HCT116 (cell line): ENCODE measurements around the gene LUC7L. TPM values are rescaled to one million over a fixed set of nuclear protein-coding genes. Genes with fewer than 3 reads are reported as not detected.

Source experiments
- ATAC-seq: fragments of 200-7000 bp; cut with Tn5 transposase; 2 replicates; pipeline ENCODE4 v1.9.1; 2020; ENCODE audit warnings: mild to moderate bottlenecking, moderate library complexity
- BruUV-seq: library from RNA; stranded (reverse); fragments of 400-500 nt; replicated peaks from 2 replicates; lab custom pipeline; 2021; lab: Mats Ljungman, UMichigan
- CTCF ChIA-PET: fragments of 300-600 bp; sonication (Branson Sonifier 250); formaldehyde crosslinking; loops from one replicate; lab custom pipeline; 2021; ENCODE audit warnings: antibody characterized with exemption; lab: Charles Lee
- POLR2A ChIA-PET: fragments of 300-600, 350-600 bp; sonication (Branson Sonifier 250); formaldehyde crosslinking; loops from one replicate; lab custom pipeline; 2021; ENCODE audit warnings: antibody characterized with exemption; lab: Charles Lee
- RAD21 ChIA-PET, 2 experiments: fragments of 300-600 bp; sonication (Branson Sonifier 250); formaldehyde crosslinking; loops; one replicate each; lab custom pipeline; 2023; ENCODE audit warnings: low total read pairs in 2 of 2; ENCODE audit not compliant: uncharacterized antibody in 2 of 2, unreplicated experiment in 2 of 2, low non-redundant PET in 1 of 2; lab: Charles Lee
- DNase-seq: peaks from one replicate; pipeline ENCODE4 v3.0.0-alpha.2; 2010; ENCODE audit warnings: low read depth, low spot score
- H2AFZ ChIP-seq: fragments of 200-600 bp; shearing (Covaris generic), sonication (generic); 2 replicates; pipeline ENCODE4 v1.6.1; 2017; ENCODE audit warnings: low read depth, mixed run types, mixed read lengths, antibody characterized with exemption, low read length; ENCODE audit not compliant: poor library complexity, severe bottlenecking
- H3K27ac ChIP-seq: 2 replicates; pipeline ENCODE4 v1.5.1; 2012; ENCODE audit warnings: low read depth, low read length
- H3K27me3 ChIP-seq: fragments of 200-600 bp; sonication (generic); 2 replicates; pipeline ENCODE4 v1.6.1; 2016; ENCODE audit warnings: mixed run types, low read length, mixed read lengths; ENCODE audit not compliant: insufficient read depth
- H3K36me3 ChIP-seq, 2 experiments: fragments of 200-500 bp in 1 of 2; fragments of 200-600 bp in 1 of 2; sonication (Bioruptor generic) in 1 of 2; sonication (generic) in 1 of 2; 2 replicates each; pipeline versions ENCODE4 v1.5.1 to v1.6.1; 2014 to 2016; ENCODE audit warnings: low read length in 2 of 2, inconsistent platforms in 1 of 2, mixed read lengths in 1 of 2, mixed run types in 1 of 2; ENCODE audit not compliant: insufficient read depth in 2 of 2, control insufficient read depth in 1 of 2
- H3K4me1 ChIP-seq, 2 experiments: fragments of 200-600 bp in 1 of 2; sonication (generic) in 1 of 2; 2 replicates each; pipeline versions ENCODE4 v1.5.1 to v1.6.1; 2012 to 2017; ENCODE audit warnings: low read length in 2 of 2, inconsistent platforms in 1 of 2, mild to moderate bottlenecking in 1 of 2, mixed read lengths in 1 of 2, mixed run types in 1 of 2, moderate library complexity in 1 of 2; ENCODE audit not compliant: insufficient read depth in 2 of 2, control insufficient read depth in 1 of 2
- H3K4me2 ChIP-seq: fragments of 200-600 bp; sonication (generic); 2 replicates; pipeline ENCODE4 v1.6.1; 2017; ENCODE audit warnings: mixed run types, low read length, mixed read lengths
- H3K4me3 ChIP-seq, 2 experiments: fragments of 200-600 bp in 1 of 2; sonication (generic) in 1 of 2; replicated peaks in 1 of 2; 2 replicates each; pipeline ENCODE4 v1.5.1; 2011 to 2016; ENCODE audit warnings: low read length in 2 of 2, control low read depth in 1 of 2, low read depth in 1 of 2, mild to moderate bottlenecking in 1 of 2, mixed read lengths in 1 of 2, mixed run types in 1 of 2
- H3K79me2 ChIP-seq: fragments of 200-600 bp; sonication (generic); 2 replicates; pipeline ENCODE4 v1.6.1; 2017; ENCODE audit warnings: mild to moderate bottlenecking, mixed run types, low read length, moderate library complexity, mixed read lengths; ENCODE audit not compliant: insufficient read depth
- H3K9ac ChIP-seq: fragments of 200-600 bp; sonication (generic); 2 replicates; pipeline ENCODE4 v1.6.1; 2016; ENCODE audit warnings: low read length, mixed read lengths
- H3K9me2 ChIP-seq: fragments of 200-600 bp; sonication (generic), shearing (Covaris generic); 2 replicates; pipeline ENCODE4 v1.6.1; 2017; ENCODE audit warnings: mixed run types, mild to moderate bottlenecking, moderate library complexity; ENCODE audit not compliant: insufficient read depth
- H3K9me3 ChIP-seq, 2 experiments: fragments of 200-500 bp in 1 of 2; fragments of 200-600 bp in 1 of 2; sonication (Bioruptor generic) in 1 of 2; sonication (generic) in 1 of 2; 2 replicates each; pipeline ENCODE4 v1.6.1; 2014 to 2017; ENCODE audit warnings: low read length in 2 of 2, mixed read lengths in 2 of 2, inconsistent platforms in 1 of 2, low read depth in 1 of 2, mild to moderate bottlenecking in 1 of 2, mixed run types in 1 of 2, moderate library complexity in 1 of 2; ENCODE audit not compliant: control insufficient read depth in 1 of 2, insufficient read depth in 1 of 2
- H4K20me1 ChIP-seq: fragments of 200-600 bp; sonication (generic), shearing (Covaris generic); 2 replicates; pipeline ENCODE4 v1.6.1; 2017; ENCODE audit warnings: mixed run types, mild to moderate bottlenecking, moderate library complexity; ENCODE audit not compliant: insufficient read depth
- CBX3 ChIP-seq: IDR thresholded peaks from 2 replicates; pipeline ENCODE4 v1.6.1; 2012; ENCODE audit warnings: low read depth
- CEBPB ChIP-seq: IDR thresholded peaks from 2 replicates; pipeline ENCODE4 v1.6.1; 2012; ENCODE audit warnings: low read depth
- ELF1 ChIP-seq: IDR thresholded peaks from 2 replicates; pipeline ENCODE4 v1.6.1; 2012; ENCODE audit warnings: low read depth, borderline replicate concordance
- EZH2 ChIP-seq: fragments of 200-600 bp; sonication (generic); IDR thresholded peaks from 2 replicates; pipeline ENCODE4 v1.6.1; 2017; ENCODE audit warnings: antibody characterized with exemption, mixed run types
- EZH2phosphoT487 ChIP-seq: fragments of 200-600 bp; IDR thresholded peaks from 2 replicates; pipeline ENCODE4 v1.6.1; 2018; ENCODE audit warnings: antibody characterized with exemption, borderline replicate concordance
- FOSL1 ChIP-seq: IDR thresholded peaks from 2 replicates; pipeline ENCODE4 v1.6.1; 2012; ENCODE audit warnings: low read depth
- JUND ChIP-seq: IDR thresholded peaks from 2 replicates; pipeline ENCODE4 v1.6.1; 2012
- POLR2A ChIP-seq: IDR thresholded peaks from 2 replicates; pipeline ENCODE4 v1.7.0; 2011; ENCODE audit warnings: borderline replicate concordance; ENCODE audit not compliant: insufficient read depth, insufficient read length; ENCODE audit errors: extremely low read depth
- POLR2AphosphoS5 ChIP-seq: IDR thresholded peaks from 2 replicates; pipeline ENCODE4 v1.6.1; 2011; ENCODE audit warnings: mild to moderate bottlenecking, low read depth, low read length, moderate library complexity
- SIN3A ChIP-seq: IDR thresholded peaks from 2 replicates; pipeline ENCODE4 v1.6.1; 2012; ENCODE audit warnings: low read depth
- SP1 ChIP-seq: IDR thresholded peaks from 2 replicates; pipeline ENCODE4 v1.6.1; 2012; ENCODE audit warnings: low read depth
- TCF7L2 ChIP-seq: IDR thresholded peaks from 2 replicates; pipeline ENCODE4 v1.7.0; 2011; ENCODE audit warnings: borderline replicate concordance, inconsistent platforms; ENCODE audit not compliant: insufficient read depth, insufficient read length; ENCODE audit errors: extremely low read depth
- YY1 ChIP-seq: IDR thresholded peaks from 2 replicates; pipeline ENCODE4 v1.6.1; 2011; ENCODE audit warnings: low read length, low read depth, moderate library complexity, mild to moderate bottlenecking; ENCODE audit not compliant: insufficient replicate concordance; ENCODE audit errors: extremely low read depth
- intact Hi-C: fragments of 100-400 bp; cut with micrococcal nuclease; formaldehyde crosslinking; loops from 2 replicates; pipeline ENCODE4 v1.10.0; 2022
- total RNA-seq: library from RNA; stranded (reverse); gene quantifications from one replicate; pipeline ENCODE4 v1.2.1, GENCODE V29; 2021; ENCODE audit not compliant: unreplicated experiment
- TF ChIP-seq, protein P1 (sequence below): IDR thresholded peaks from 2 replicates; pipeline ENCODE4 v1.6.1; 2012; ENCODE audit warnings: low read depth
- TF ChIP-seq, protein P2 (sequence below): IDR thresholded peaks from 2 replicates; pipeline ENCODE4 v1.6.1; 2012
- TF ChIP-seq, protein P3 (sequence below), 3 experiments: fragments of 200-600 bp in 1 of 3; sonication (generic) in 1 of 3; IDR thresholded peaks in 2 of 3; conservative IDR thresholded peaks in 1 of 3; 2 replicates each; pipeline ENCODE4 v1.5.1; 2012 to 2017; ENCODE audit warnings: low read depth in 2 of 3, low read length in 2 of 3, antibody characterized with exemption in 1 of 3, borderline replicate concordance in 1 of 3, control low read depth in 1 of 3, mild to moderate bottlenecking in 1 of 3, mixed read lengths in 1 of 3, mixed run types in 1 of 3, moderate library complexity in 1 of 3; ENCODE audit not compliant: insufficient read depth in 1 of 3

The LUC7L gene
- total RNA-seq, 1 experiment from 2014 or later: 50.5 TPM

DNA sequence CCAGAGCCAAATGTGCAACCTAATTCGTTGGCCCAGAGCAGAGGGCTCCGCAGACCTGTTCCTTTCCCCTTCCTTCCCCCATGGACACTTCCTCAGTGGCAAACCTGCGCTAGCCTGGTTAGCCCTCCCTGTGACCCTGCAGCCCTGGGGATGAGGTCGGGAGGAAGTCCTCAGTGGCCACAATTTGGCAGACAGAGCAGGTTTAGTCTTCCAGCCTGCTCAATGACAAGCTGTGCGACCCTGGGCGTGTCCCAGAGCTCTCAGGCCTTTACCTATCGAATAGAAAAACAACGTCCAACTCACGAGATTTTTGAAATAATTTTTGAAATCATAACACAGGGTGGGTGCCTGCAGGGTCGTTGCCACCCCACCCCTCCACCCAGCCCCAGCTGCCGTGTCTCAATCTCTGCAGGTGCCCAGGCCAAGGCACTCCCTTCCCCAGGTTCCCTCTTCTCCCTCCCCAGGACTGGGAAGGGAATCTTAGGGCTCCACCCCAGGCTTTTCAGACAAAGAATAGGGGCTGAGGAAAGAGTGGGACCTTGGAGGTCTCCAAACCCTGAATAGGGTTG is 62.0 kb downstream of the LUC7L start:
- Histone ChIP-seq H3K27me3 (no peaks in the 10 kb centered on the region), H3K9me2 (no peaks in the 10 kb centered on the region), H3K4me2 (no peak overlapping the region)

More for the DNA sequence above, 62.0 kb downstream of the LUC7L start:
- intact Hi-C loops: no loop called here
- CTCF ChIA-PET: no interaction called here
- TF ChIP-seq, protein P1, sequence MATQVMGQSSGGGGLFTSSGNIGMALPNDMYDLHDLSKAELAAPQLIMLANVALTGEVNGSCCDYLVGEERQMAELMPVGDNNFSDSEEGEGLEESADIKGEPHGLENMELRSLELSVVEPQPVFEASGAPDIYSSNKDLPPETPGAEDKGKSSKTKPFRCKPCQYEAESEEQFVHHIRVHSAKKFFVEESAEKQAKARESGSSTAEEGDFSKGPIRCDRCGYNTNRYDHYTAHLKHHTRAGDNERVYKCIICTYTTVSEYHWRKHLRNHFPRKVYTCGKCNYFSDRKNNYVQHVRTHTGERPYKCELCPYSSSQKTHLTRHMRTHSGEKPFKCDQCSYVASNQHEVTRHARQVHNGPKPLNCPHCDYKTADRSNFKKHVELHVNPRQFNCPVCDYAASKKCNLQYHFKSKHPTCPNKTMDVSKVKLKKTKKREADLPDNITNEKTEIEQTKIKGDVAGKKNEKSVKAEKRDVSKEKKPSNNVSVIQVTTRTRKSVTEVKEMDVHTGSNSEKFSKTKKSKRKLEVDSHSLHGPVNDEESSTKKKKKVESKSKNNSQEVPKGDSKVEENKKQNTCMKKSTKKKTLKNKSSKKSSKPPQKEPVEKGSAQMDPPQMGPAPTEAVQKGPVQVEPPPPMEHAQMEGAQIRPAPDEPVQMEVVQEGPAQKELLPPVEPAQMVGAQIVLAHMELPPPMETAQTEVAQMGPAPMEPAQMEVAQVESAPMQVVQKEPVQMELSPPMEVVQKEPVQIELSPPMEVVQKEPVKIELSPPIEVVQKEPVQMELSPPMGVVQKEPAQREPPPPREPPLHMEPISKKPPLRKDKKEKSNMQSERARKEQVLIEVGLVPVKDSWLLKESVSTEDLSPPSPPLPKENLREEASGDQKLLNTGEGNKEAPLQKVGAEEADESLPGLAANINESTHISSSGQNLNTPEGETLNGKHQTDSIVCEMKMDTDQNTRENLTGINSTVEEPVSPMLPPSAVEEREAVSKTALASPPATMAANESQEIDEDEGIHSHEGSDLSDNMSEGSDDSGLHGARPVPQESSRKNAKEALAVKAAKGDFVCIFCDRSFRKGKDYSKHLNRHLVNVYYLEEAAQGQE: no peak
- TF ChIP-seq POLR2AphosphoS5 (no peak), YY1 (no peak), SIN3A (no peak), POLR2A (no peak), JUND (no peak), FOSL1 (no peak), ELF1 (no peak), CBX3 (no peak), EZH2 (no peak), SP1 (no peak), CEBPB (no peak), EZH2phosphoT487 (no peak), TCF7L2 (no peak)
- TF ChIP-seq, protein P2, sequence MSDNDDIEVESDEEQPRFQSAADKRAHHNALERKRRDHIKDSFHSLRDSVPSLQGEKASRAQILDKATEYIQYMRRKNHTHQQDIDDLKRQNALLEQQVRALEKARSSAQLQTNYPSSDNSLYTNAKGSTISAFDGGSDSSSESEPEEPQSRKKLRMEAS: no peak
- TF ChIP-seq, protein P3, sequence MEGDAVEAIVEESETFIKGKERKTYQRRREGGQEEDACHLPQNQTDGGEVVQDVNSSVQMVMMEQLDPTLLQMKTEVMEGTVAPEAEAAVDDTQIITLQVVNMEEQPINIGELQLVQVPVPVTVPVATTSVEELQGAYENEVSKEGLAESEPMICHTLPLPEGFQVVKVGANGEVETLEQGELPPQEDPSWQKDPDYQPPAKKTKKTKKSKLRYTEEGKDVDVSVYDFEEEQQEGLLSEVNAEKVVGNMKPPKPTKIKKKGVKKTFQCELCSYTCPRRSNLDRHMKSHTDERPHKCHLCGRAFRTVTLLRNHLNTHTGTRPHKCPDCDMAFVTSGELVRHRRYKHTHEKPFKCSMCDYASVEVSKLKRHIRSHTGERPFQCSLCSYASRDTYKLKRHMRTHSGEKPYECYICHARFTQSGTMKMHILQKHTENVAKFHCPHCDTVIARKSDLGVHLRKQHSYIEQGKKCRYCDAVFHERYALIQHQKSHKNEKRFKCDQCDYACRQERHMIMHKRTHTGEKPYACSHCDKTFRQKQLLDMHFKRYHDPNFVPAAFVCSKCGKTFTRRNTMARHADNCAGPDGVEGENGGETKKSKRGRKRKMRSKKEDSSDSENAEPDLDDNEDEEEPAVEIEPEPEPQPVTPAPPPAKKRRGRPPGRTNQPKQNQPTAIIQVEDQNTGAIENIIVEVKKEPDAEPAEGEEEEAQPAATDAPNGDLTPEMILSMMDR (IDR thresholded peaks at IDR 0.05 in 2 of 3, conservative IDR thresholded peaks at IDR 0.05 in 1 of 3; ENCODE audit: borderline replicate concordance in 1 of 3, insufficient read depth in 1 of 3, low read depth in 2 of 3, low read length in 2 of 3): no peak
- POLR2A ChIA-PET: no interaction called here
- no peaks in the 10 kb centered on the region for H3K79me2 ChIP-seq
- RAD21 ChIA-PET: no interaction called here
- H3K4me3 ChIP-seq: no peak overlapping the region
- H3K27ac ChIP-seq: no peak overlapping the region
- no peak overlapping the region for H2AFZ ChIP-seq
- no peaks in the 10 kb centered on the region for H3K9me3 ChIP-seq
- peaks cover 0 to 14% of the 10 kb centered on the region in 2 experiments; a peak in 2 of 4 replicates for H3K4me1 ChIP-seq
- BruUV-seq: no TSS peak
- DNase-seq: no peak
- H3K9ac ChIP-seq: no peak overlapping the region
- H3K36me3 ChIP-seq: no peaks in the 10 kb centered on the region
- no peaks in the 10 kb centered on the region for H4K20me1 ChIP-seq
- ATAC-seq: no peak
